OCI-LY3 (cell line): ENCODE data around the gene POFUT2.
"Not testable (repeated sequence)": the region's sequence is repeated elsewhere in the genome, so short reads cannot be mapped to it uniquely, and the experiment has no call there.

Experiments used
- H2AFZ ChIP-seq: fragments of 200-600, 300-600 bp; shearing (Covaris generic); 2 replicates; pipeline ENCODE4 v1.6.0; 2014; ENCODE audit warnings: antibody characterized with exemption, low read depth, low read length
- H3K27ac ChIP-seq: fragments of 200-600, 300-600 bp; sonication (generic); 2 replicates; pipeline ENCODE4 v1.5.1; 2014; ENCODE audit warnings: mild to moderate bottlenecking, low read length, moderate library complexity, mixed read lengths
- H3K27me3 ChIP-seq: fragments of 200-600, 300-600 bp; sonication (generic); 2 replicates; pipeline ENCODE4 v1.6.1; 2014; ENCODE audit warnings: low read depth, low read length, mixed read lengths
- H3K36me3 ChIP-seq: fragments of 200-600, 300-600 bp; sonication (generic); replicated peaks from 2 replicates; pipeline ENCODE3; 2014; ENCODE audit warnings: low read depth, low read length, mixed read lengths
- H3K4me1 ChIP-seq: fragments of 300-600, 200-600 bp; sonication (generic); 2 replicates; pipeline ENCODE4 v1.6.1; 2014; ENCODE audit warnings: low read length, mixed read lengths
- H3K4me2 ChIP-seq: fragments of 200-600, 300-600 bp; sonication (generic); 2 replicates; pipeline ENCODE4 v1.6.1; 2014; ENCODE audit warnings: low read length, mixed read lengths
- H3K4me3 ChIP-seq: fragments of 300-600, 200-600 bp; sonication (generic); 2 replicates; pipeline ENCODE4 v1.5.1; 2014; ENCODE audit warnings: antibody characterized with exemption, mild to moderate bottlenecking, low read length, moderate library complexity
- H3K79me2 ChIP-seq: fragments of 300-600, 200-600 bp; shearing (Covaris generic); 2 replicates; pipeline ENCODE4 v1.6.1; 2014; ENCODE audit warnings: mild to moderate bottlenecking, low read length, mixed read lengths
- H3K9ac ChIP-seq: fragments of 300-600, 200-600 bp; shearing (Covaris generic); 2 replicates; pipeline ENCODE4 v1.6.0; 2014; ENCODE audit warnings: mild to moderate bottlenecking, low read length, moderate library complexity
- H3K9me3 ChIP-seq: fragments of 200-600, 300-600 bp; shearing (Covaris generic); 2 replicates; pipeline ENCODE4 v1.6.1; 2014; ENCODE audit warnings: low read length, mixed read lengths; ENCODE audit not compliant: insufficient read depth
- H4K20me1 ChIP-seq: fragments of 200-600, 300-600 bp; sonication (generic); 2 replicates; pipeline ENCODE4 v1.6.1; 2016; ENCODE audit warnings: low read length, mixed read lengths; ENCODE audit not compliant: insufficient read depth
- EZH2phosphoT487 ChIP-seq: fragments of 200-600 bp; shearing (Covaris generic); IDR thresholded peaks from 2 replicates; pipeline ENCODE4 v1.6.1; 2018; ENCODE audit warnings: antibody characterized with exemption, mixed run types, low read depth
- TF ChIP-seq, protein P1 (sequence below): fragments of 200-600, 300-600 bp; sonication (generic); IDR thresholded peaks from 2 replicates; pipeline ENCODE4 v1.5.1; 2014; ENCODE audit warnings: antibody characterized with exemption, low read length, low read depth

The POFUT2 gene

DNA sequence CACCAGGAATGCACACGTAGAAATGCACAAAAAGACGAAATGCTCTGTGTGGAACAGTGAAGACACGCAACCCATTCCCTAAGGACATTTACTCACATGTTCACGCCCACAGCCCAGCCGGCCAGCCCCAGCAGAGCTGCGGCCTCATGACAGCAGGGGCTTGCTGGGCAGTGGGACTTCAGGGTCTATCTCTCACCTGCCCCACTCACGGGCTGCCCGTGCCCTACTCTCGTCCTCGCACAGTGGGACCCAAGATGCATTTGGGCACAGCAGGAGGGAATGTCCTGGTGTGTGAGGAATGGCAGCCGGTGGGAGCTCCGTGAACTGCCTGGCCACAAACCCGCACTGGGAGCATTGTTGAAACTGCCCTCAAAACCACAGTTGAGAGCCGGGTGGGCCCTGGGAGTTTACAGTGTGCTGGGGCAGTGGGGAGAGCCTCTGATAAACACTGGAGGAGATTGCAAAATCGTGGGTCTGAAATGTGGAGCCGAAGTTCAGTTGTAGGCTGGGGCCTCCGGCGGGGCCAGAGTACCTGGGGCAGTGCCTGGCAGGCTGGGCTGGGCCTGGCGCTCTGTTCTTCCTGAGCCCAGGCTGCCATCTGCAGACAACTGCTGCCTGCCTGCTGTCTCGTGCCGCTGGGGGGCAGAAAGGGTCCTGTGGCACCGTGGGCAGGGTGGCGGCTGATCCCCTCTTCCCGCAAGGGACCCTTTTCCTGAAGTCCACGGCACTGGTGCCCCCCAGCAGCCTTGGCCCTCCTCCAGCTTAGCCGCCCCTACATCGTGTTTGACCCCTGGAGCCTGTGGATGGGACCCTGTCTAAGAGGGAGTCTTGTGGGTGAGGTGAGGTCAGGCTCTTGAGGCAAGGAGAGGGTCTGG, 20.7 kb upstream of the POFUT2 start:
- Histone ChIP-seq H3K4me3 (peak overlapping the region; percentile 66), H4K20me1 (no peaks in the 10 kb centered on the region), H3K79me2 (no peaks in the 10 kb centered on the region), H3K9ac (peak overlapping the region; percentile 20; the same call in 1 of the 2 replicates), H3K36me3 (no peaks in the 10 kb centered on the region), H3K9me3 (no peaks in the 10 kb centered on the region), H2AFZ (peak overlapping the region; percentile 83; the same call in 1 of the 2 replicates), H3K27ac (no peak overlapping the region), H3K27me3 (no peaks in the 10 kb centered on the region), H3K4me2 (peak overlapping the region; percentile 66), H3K4me1 (no peaks in the 10 kb centered on the region)
- TF ChIP-seq, protein P1, sequence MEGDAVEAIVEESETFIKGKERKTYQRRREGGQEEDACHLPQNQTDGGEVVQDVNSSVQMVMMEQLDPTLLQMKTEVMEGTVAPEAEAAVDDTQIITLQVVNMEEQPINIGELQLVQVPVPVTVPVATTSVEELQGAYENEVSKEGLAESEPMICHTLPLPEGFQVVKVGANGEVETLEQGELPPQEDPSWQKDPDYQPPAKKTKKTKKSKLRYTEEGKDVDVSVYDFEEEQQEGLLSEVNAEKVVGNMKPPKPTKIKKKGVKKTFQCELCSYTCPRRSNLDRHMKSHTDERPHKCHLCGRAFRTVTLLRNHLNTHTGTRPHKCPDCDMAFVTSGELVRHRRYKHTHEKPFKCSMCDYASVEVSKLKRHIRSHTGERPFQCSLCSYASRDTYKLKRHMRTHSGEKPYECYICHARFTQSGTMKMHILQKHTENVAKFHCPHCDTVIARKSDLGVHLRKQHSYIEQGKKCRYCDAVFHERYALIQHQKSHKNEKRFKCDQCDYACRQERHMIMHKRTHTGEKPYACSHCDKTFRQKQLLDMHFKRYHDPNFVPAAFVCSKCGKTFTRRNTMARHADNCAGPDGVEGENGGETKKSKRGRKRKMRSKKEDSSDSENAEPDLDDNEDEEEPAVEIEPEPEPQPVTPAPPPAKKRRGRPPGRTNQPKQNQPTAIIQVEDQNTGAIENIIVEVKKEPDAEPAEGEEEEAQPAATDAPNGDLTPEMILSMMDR = no peak
- no peak for TF ChIP-seq EZH2phosphoT487

DNA sequence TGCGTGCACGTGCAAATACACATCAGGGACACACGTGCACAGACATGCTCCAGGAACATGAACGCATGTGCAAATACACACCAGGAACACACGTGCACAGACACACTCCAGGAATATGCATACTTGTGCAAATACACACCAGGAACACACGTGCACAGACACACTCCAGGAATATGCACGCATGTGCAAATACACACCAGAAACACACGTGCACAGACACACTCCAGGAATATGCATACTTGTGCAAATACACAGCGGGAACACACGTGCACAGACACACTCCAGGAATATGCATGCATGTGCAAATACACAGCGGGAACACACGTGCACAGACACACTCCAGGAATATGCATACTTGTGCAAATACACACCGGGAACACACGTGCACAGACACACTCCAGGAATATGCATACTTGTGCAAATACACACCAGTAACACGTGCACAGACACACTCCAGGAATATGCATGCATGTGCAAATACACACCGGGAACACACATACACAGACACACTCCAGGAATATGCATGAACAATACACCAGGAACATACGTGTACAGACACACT, 20.0 kb upstream of the POFUT2 start:
- H3K79me2 ChIP-seq, H3K9me3 ChIP-seq, H3K4me2 ChIP-seq, H4K20me1 ChIP-seq, H2AFZ ChIP-seq, H3K4me3 ChIP-seq, H3K4me1 ChIP-seq, H3K36me3 ChIP-seq, H3K27me3 ChIP-seq, H3K9ac ChIP-seq, H3K27ac ChIP-seq: not testable (repeated sequence)

DNA sequence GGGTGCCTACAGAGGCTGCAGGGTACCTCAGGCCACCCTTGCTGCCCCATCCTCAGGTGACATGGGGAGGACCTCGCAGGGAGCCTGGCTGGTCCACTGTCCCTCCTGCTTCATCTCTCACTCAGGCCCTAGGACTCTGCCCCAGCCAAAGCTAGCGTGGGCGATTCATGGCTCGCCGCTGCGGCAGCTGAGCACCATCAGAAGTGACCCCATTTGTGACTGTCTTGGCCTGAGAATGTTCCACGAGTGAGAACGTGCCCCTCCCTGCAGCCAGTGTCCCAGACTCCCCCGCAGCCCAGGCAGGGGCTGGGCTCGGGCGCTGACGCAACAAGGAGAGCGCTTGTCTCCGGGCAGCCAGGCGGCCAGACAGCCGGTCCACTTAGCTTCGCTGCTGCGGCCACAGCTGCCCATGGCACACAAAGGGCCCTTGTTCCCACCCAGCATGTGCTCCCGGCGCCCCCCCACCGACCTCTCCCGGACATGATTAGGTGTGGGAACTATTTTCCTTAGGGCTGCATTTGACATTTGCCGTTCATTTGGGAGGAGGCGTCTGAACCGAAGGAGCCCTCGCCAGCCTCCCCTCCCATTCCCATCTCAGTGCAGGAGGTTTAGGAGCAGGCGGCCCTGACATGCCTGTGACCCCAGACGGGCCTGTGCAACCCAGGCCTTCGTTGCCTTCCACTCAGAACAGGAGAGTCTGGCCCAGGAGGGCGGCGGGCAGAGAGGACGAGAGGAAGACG, 19.3 kb upstream of the POFUT2 start:
- H3K27ac ChIP-seq = no peak overlapping the region
- H3K4me1 ChIP-seq = no peaks in the 10 kb centered on the region

DNA sequence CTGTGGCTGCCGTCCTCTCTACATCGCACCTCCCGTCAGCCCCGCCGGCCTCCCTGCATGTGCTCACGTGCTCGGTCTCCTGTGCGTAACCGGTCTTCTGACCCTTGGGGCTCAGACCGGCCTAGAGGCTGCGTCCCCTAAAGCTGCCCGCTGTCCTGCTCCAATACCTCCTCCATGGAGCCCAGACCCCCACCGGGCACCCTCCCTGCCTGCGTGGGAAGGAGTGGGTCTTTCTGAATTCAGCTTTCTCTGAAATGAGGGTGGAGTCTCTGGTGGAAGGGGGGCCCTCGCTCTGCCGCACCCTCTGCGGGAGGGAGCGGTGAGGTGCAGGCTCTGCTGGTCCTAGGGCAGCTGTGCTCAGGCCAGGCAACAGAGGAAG, 18.7 kb upstream of the POFUT2 start:
- TF ChIP-seq, protein P1 = no peak
- no peak for TF ChIP-seq EZH2phosphoT487
- Histone ChIP-seq H3K4me1 (no peaks in the 10 kb centered on the region), H3K9me3 (no peaks in the 10 kb centered on the region), H3K4me2 (no peak overlapping the region), H3K4me3 (no peak overlapping the region), H2AFZ (no peak overlapping the region), H3K36me3 (no peaks in the 10 kb centered on the region), H3K9ac (no peak overlapping the region), H3K27ac (no peak overlapping the region), H4K20me1 (no peaks in the 10 kb centered on the region), H3K27me3 (no peaks in the 10 kb centered on the region), H3K79me2 (no peaks in the 10 kb centered on the region)

More for the DNA sequence above, 19.3 kb upstream of the POFUT2 start:
- no peaks in the 10 kb centered on the region for H3K27me3 ChIP-seq
- TF ChIP-seq EZH2phosphoT487 = no peak
- TF ChIP-seq, protein P1 = no peak
- H3K36me3 ChIP-seq = no peaks in the 10 kb centered on the region
- H3K4me3 ChIP-seq = no peak overlapping the region
- no peaks in the 10 kb centered on the region for H3K79me2 ChIP-seq
- no peak overlapping the region for H2AFZ ChIP-seq
- H4K20me1 ChIP-seq = no peaks in the 10 kb centered on the region
- H3K4me2 ChIP-seq = no peak overlapping the region
- no peaks in the 10 kb centered on the region for H3K9me3 ChIP-seq
- no peak overlapping the region for H3K9ac ChIP-seq
